GM19043 (cell line): Measurements from ENCODE around the gene MAP7.
"Not testable (repeated sequence)": the region's sequence is repeated elsewhere in the genome, so short reads cannot be mapped to it uniquely, and the experiment has no call there.

Experiments
- ATAC-seq: cut with Tn5 transposase; IDR thresholded peaks from one replicate; pipeline ENCODE4 v1.9.1; 2021; ENCODE audit warnings: low read depth; ENCODE audit not compliant: unreplicated experiment

MAP7 gene

DNA sequence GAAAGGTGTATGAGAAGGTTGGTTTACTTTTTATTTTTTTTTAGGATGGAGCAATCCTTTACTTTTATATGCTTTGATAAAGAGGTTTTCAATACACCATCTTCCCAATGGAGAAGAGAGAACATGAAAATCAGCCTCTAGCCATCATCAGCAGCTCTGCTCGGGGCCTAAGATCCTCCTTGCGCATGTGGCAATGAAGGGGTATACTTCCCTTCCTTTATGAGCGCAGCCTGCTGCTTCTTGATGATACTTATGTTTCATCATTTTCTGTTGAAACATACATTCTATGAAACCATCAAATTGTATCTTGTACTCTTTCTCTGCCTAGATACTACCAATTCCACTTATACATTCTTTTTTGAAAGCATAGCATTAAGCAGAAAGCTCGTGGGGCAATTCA lies 74.5 kb downstream of the MAP7 start:
- no peak for ATAC-seq

GRCh38 chr6:136474241-136474640 lies 76.0 kb downstream of the MAP7 start:
- no peak for ATAC-seq

DNA sequence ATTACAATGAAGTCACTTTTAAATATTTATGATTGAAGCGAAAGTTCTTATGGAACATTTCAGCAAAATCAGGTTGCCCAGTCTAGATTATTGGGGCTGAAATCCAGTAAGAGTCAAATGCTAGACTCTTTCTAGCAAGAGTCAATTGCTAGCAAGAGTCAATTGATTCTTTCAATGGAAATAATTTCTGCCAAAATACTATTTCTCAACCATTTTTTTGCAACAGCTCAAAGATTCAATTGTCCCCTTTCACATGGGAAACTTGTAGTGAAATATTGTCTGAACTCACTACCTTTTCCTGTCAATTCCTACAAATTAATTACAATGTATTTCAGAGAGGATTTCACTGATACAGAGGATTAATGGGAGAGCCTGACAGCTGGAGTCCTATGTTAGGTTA lies 78.3 kb downstream of the MAP7 start:
- ATAC-seq: no peak

DNA sequence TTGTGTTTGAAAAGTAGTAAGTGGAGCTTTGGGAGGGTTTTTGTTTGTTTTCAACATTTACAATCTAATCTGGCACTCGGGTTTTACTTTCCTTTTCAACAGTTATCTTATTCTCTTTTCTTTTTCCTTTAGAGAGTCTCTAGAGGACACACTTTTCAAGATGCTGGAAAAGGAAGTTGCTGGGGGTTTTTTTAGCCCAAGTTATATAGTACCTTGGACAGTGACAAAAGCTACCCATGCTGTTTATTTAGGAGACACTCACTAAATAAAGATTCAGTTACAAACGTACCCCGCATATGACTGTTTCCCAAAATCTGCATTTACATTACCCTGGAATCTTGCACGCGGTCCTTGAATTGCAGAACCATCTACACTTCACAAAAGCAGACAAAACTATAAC lies 78.8 kb downstream of the MAP7 start:
- no peak for ATAC-seq

DNA sequence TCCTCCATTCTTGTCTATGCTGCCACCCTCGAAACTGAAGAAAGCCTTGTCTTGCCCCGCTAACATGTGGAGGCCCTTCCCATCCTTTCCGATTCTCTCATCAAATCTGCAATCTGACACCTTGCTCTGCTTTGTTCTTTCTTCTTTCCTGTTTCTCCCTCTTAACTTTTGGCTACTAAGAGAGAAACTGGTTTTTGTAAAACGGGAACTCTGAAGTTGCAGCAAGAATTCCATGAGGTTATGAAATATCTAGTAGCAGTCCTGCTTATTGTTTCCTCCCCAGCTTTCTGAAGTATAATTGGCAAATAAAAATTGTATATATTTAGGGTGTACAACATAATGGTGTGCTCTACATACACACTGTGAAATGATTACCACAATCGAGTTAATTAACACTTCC lies 80.2 kb downstream of the MAP7 start:
- ATAC-seq: no peak

DNA sequence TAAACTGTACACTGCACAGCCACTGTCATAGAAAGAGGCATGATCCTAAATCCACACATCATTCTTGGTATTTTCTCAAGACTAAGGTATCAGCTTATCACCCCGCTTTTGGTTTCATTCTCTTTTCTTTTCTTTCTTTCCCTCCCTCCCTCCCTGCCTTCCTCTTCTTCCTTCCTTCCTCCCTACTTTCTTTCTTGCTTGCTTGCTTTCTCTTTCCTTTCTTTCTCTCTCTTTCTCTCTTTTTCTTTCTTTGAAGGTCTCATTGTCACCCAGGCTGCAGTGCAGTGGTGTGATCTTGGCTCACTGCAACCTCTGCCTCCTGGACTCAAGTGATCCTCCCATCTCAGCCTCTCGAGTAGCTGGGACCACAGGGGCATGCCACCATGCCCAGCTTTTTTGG lies 81.1 kb downstream of the MAP7 start:
- no peak for ATAC-seq

DNA sequence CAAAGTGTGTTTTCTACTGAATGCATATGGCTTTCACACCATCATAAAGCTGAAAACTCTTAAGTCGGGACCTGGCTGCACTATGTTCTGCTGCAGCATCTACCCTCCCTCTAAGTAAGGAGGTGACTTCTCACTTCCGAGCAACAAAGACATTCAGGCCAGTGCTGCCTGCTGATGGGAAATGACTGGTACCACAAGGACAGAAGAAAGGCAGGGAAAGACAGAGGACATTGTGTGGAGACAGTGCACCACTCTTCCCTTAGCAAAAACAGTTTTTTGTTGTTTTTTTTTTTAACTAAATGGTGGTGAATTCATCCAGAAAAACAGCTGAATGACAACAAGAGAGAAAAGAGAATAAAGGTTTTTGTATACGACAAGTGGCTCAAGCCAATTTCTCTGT lies 81.5 kb downstream of the MAP7 start:
- ATAC-seq: no peak

- no peak for ATAC-seq
Observed at GRCh38 chr6:136467186-136467585, 83.0 kb downstream of the MAP7 start.

DNA sequence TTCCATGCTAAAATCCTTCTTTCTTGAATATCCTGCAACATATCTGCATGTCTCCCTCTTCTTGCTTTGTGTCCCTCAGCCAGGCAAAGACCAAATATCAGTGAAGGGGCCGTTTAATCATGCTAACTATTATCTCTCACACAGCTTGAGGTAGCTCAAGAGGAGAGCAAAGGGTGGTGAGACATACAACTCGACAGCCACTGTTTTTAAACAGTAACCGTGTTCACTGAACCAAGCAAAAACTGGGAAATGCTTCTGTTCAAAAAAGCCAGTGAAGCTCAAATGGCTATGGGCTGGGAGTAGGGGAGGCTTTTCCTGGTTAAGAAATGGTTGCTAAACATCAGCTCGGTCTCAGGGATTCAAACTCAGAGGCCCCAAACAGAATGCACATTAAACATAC lies 83.4 kb downstream of the MAP7 start:
- no peak for ATAC-seq

DNA sequence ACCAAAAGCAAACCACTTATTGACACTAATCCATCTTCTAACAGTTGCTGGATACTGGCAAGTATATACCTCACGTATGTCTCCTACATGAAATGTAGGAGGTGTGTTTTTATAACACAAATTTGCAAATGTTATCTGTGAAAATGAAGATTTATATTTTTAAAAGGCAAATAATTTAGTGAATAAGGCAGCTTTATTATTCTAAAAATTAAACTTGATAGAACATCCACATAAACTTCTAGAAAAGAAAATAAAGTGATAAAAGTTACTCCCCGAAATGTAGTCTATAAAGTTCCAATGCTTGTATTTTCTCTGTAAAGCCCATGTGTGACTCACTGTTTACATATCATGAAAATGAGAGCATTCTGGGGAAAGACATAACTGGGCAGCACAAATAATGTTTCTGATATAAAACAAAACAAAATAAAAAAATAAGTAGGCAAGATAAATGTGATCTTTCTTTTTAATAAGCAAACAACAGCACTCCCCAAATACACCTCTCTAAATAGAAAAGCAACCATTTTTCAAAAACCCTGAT lies 84.4 kb downstream of the MAP7 start:
- no peak for ATAC-seq

DNA sequence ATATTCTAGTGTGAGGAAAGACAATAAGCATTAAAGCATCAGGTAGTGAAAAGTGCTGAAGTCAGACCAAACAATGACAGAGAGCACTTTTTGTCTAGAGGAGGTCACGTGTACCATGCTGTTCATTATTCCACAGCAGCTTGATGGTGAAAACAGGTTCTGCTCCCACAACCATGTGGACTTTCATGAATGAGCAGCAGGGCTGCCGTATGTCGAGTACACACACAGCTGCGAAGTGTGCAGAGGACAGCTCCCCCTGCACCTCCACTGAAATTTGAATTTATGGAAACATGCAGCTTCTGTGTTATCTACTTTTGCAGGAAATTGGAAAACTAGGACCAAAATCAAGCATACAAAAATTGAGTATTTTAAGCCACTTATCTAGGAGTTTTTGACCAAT lies 85.3 kb downstream of the MAP7 start:
- ATAC-seq: no peak

DNA sequence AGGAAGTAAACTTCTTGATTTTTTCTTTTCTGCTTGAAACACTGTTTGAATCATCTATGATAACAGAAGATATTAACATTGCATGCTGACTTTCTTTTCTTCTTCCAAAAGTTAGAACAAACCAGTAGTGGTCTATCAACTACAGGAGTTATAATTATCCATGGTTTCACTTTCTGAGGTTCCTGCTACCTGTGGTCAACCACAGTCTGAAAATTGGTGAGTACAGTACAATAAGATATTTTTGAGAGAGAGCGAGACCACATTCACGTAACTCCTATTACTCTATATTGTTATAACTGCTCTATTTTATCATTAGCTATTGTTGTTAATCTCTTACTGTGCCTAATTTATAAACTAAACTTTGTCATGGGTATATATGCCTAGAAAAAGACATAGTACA lies 86.1 kb downstream of the MAP7 start:
- no peak for ATAC-seq

GRCh38 chr6:136463743-136464142 lies 86.5 kb downstream of the MAP7 start:
- no peak for ATAC-seq

DNA sequence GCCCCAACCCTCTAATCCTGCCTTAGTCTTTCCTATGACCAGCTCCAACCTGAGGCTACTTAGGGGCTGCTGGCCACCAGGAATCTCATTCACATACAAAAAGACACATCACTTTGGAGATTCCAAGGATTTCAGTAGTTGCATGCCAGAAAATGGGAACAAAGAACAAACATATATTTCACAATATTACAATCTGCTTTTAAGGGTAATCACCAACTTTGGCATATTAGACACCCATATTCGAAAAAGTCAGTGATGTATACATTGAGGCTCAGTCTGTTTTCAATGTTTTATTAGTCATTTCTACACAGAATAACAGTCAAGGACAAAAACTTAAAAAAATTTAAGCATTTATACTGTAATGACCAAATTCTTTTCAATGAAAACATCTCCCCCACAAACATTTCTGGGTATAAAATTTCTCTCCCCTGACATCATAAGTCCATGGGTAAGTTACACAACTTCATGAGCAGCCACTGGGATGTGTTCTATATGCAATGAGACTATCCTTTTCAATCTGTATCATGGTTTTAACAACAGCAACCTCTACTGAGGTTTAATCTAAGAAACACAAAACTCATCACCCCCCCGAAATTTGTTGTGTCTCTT lies 103.5 kb downstream of the MAP7 start:
- no peak for ATAC-seq

GRCh38 chr6:136446145-136446544 lies 104.1 kb downstream of the MAP7 start:
- no peak for ATAC-seq

GRCh38 chr6:136445063-136445462 lies 105.2 kb downstream of the MAP7 start:
- no peak for ATAC-seq

- no peak for ATAC-seq
Observed at GRCh38 chr6:136440203-136440602, 110.0 kb downstream of the MAP7 start.

DNA sequence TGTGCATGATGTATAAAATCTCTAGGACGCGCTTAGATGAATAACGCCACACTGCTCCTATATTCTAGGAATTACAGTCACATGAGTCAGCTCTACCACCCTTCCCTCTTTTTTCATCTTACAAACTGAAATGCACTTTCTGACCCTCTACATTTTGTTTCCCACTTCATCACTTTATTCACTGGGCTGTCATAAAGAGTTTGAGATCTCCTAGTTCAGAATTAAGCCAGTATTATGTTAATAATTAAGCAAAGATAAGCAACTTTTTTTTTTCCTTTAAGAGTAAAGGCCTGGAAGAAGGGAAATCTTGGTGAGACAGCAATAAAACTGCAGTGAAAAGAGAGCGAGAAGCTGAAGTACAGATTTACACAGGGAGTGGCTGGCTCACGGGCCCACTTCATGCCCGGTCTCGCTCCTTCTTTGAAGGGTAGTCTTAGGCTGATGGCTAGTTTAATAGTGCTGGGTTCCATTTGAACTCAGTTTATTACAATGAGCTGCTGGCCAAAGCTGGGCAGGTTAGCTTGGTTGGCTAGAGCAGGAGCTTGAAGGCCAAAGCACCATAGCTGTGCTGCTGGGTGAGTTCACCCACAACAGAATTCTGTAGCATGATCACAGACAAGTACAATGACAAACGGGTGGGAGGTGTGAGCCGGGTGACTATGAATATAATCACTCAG lies 110.6 kb downstream of the MAP7 start:
- no peak for ATAC-seq

DNA sequence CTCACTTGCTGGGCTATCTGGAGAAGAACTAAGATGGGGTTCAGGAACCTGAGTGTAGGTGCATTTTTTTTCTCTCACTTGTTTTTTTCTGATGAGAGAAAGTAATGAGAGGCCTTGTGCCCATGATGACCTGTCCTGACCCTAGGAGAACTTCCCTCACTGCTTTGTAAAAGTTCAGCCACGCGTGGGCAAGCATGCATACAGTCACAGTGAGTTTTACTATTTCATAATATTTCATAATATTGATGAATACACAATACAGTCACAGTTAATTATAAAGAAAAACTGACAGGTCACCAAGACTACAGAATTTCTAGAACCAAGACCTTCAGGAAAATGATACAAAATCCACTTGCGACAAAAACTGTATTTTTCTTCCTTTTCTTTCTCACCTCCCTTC lies 111.8 kb downstream of the MAP7 start:
- ATAC-seq: no peak

- no peak for ATAC-seq
Observed at GRCh38 chr6:136437246-136437645, 113.0 kb downstream of the MAP7 start.

DNA sequence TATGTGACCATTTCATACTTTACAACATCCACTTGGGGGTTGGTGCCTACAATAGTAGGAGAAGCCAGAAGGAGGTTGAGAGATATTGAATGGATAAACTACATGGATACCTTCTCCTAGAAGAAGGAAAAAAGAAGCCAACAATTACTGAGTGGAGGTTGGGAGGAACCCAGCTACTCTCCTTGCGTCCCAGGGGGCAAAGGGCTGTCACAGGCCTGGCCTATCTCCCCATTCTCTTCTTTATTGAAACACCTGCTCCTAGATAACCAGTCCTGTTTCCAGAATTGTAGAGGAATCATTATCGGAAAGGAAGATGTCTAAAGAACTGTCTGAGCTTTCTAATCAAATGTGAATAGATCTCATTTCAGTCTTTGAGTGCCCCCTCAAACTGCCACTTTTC lies 115.1 kb downstream of the MAP7 start:
- ATAC-seq: no peak

DNA sequence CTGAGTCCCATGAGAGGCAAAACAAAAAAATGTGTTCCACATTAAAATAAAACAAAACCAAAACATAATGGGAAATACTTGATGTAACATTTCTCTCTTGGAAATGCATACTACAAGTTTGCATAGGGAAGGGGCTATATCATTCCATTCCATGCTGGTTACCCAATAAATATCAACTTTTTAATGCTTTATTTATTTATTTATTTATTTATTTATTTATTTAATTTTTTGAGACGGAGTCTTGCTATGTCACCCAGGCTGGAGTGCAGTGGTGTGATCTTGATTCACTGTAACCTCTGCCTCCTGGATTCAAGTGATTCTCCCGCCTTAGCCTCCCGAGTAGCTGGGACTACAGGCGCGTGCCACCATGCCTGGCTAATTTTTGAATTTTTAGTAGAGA lies 118.9 kb downstream of the MAP7 start:
- ATAC-seq: not testable (repeated sequence)
